A549 (cell line): ENCODE measurements around the gene SRPK2. TPM values are rescaled to one million over a fixed set of nuclear protein-coding genes. Genes with fewer than 3 reads are reported as not detected.
A peak's percentile ranks its signal among the peaks of the same experiment; 100 is the strongest.

Source experiments
- ATAC-seq, 2 experiments: fragments of 200-7000 bp in 1 of 2; fragments of >200 bp in 1 of 2; cut with Nextera tagmentation in 1 of 2; cut with Tn5 transposase in 1 of 2; 3 replicates each; pipeline versions ENCODE4 v1.8.0 to v1.9.1; 2018 to 2020; ENCODE audit warnings: mild to moderate bottlenecking in 1 of 2, moderate library complexity in 1 of 2
- CTCF ChIA-PET: fragments of 300-600 bp; sonication (Branson Sonifier 250); formaldehyde crosslinking; extraction: SDS; loops from one replicate; lab custom pipeline; 2021; ENCODE audit warnings: antibody characterized with exemption, inconsistent platforms; lab: Yijun Ruan, JAX
- POLR2A ChIA-PET: fragments of 350-600 bp; formaldehyde crosslinking; extraction: SDS; loops from one replicate; lab custom pipeline; 2021; ENCODE audit warnings: antibody characterized with exemption, inconsistent platforms; lab: Yijun Ruan, JAX
- DNase-seq, 2 experiments: peaks; one replicate each; pipeline versions ENCODE4 v3.0.0 to v3.0.0-alpha.2; 2011 to 2016; ENCODE audit warnings: low read depth in 1 of 2, low spot score in 1 of 2
- FAIRE-seq: peaks from 2 replicates; lab custom pipeline; 2011; peaks lifted over from hg19 to GRCh38; lab: Jason Lieb, UNC
- H3K27ac ChIP-seq, 2 experiments: fragments of >200 bp; sonication (Bioruptor Twin); formaldehyde crosslinking; 3 replicates each; pipeline ENCODE4 v1.5.1; 2016 to 2017
- H3K4me1 ChIP-seq: fragments of >200 bp; sonication (Bioruptor Twin); formaldehyde crosslinking; 3 replicates; pipeline ENCODE4 v1.6.1; 2016
- H3K4me2 ChIP-seq: fragments of >200 bp; sonication (Bioruptor Twin); formaldehyde crosslinking; 3 replicates; pipeline ENCODE4 v1.6.1; 2016
- H3K4me3 ChIP-seq: fragments of >200 bp; sonication (Bioruptor Twin); formaldehyde crosslinking; 3 replicates; pipeline ENCODE4 v1.5.1; 2016
- H3K9me3 ChIP-seq: fragments of >200 bp; sonication (Bioruptor Twin); formaldehyde crosslinking; 3 replicates; pipeline ENCODE4 v1.6.1; 2016
- CEBPB ChIP-seq, 2 experiments: fragments of >200 bp in 1 of 2; sonication (Bioruptor Twin) in 1 of 2; formaldehyde crosslinking in 1 of 2; IDR thresholded peaks; 2 replicates each; pipeline ENCODE4 v1.6.1; 2012 to 2016
- CHD2 ChIP-seq: fragments of 150-350 bp; IDR thresholded peaks from 2 replicates; pipeline ENCODE4 v1.6.1; 2014; ENCODE audit warnings: low read length; ENCODE audit not compliant: partially characterized antibody
- CHD4 ChIP-seq: fragments of 200-600 bp; sonication (generic); IDR thresholded peaks from 2 replicates; pipeline ENCODE4 v1.6.1; 2016; ENCODE audit warnings: antibody characterized with exemption, mild to moderate bottlenecking, borderline replicate concordance
- EHF ChIP-seq: fragments of 250-450 bp; sonication (Bioruptor Pico); IDR thresholded peaks from 2 replicates; pipeline ENCODE4 v1.5.0; 2020; ENCODE audit warnings: mild to moderate bottlenecking
- EP300 ChIP-seq, 2 experiments: fragments of >200 bp; sonication (Bioruptor Twin); formaldehyde crosslinking; IDR thresholded peaks; 2 replicates in 1 of 2; 3 replicates in 1 of 2; pipeline ENCODE4 v1.6.1; 2016 to 2017
- ESRRA ChIP-seq: fragments of 150-350 bp; IDR thresholded peaks from 2 replicates; pipeline ENCODE4 v1.6.1; 2014; ENCODE audit warnings: mild to moderate bottlenecking, low read length, borderline replicate concordance
- FOSB ChIP-seq: fragments of 250-450 bp; sonication (Bioruptor Pico); IDR thresholded peaks from 2 replicates; pipeline ENCODE4 v1.5.0; 2020; ENCODE audit warnings: mild to moderate bottlenecking, moderate library complexity
- GATA3 ChIP-seq: IDR thresholded peaks from 2 replicates; pipeline ENCODE4 v1.6.1; 2012; ENCODE audit warnings: borderline replicate concordance
- HDAC2 ChIP-seq: fragments of 200-600 bp; sonication (generic); IDR thresholded peaks from 2 replicates; pipeline ENCODE4 v1.6.1; 2016
- HOXA7 ChIP-seq: fragments of 250-450 bp; sonication (Bioruptor Pico); IDR thresholded peaks from 2 replicates; pipeline ENCODE4 v1.5.0; 2020; ENCODE audit warnings: mild to moderate bottlenecking, moderate library complexity
- HOXB5 ChIP-seq: fragments of 250-450 bp; sonication (Bioruptor Pico); IDR thresholded peaks from 2 replicates; pipeline ENCODE4 v1.5.0; 2020; ENCODE audit warnings: mild to moderate bottlenecking, moderate library complexity
- JUN ChIP-seq, 2 experiments: fragments of >200 bp; sonication (Bioruptor Twin); formaldehyde crosslinking; IDR thresholded peaks; 2 replicates in 1 of 2; 3 replicates in 1 of 2; pipeline ENCODE4 v1.6.1; 2016 to 2017
- JUNB ChIP-seq: fragments of >200 bp; sonication (Bioruptor Twin); formaldehyde crosslinking; IDR thresholded peaks from 2 replicates; pipeline ENCODE4 v1.6.1; 2016
- KDM5A ChIP-seq: fragments of 200-600 bp; sonication (generic); IDR thresholded peaks from 2 replicates; pipeline ENCODE4 v1.6.1; 2016; ENCODE audit warnings: antibody characterized with exemption, mild to moderate bottlenecking
- MAFK ChIP-seq: fragments of 450-650 bp; IDR thresholded peaks from 2 replicates; pipeline ENCODE4 v1.6.1; 2014; ENCODE audit not compliant: partially characterized antibody
- MAZ ChIP-seq: fragments of 150-350 bp; IDR thresholded peaks from 2 replicates; pipeline ENCODE4 v1.6.1; 2014; ENCODE audit warnings: antibody characterized with exemption, low read depth, low read length, borderline replicate concordance
- NFE2L2 ChIP-seq: fragments of 150-350 bp; conservative IDR thresholded peaks from 2 replicates; pipeline ENCODE4 v1.6.1; 2014; ENCODE audit warnings: low read length
- NR3C1 ChIP-seq: fragments of >200 bp; sonication (Bioruptor Twin); formaldehyde crosslinking; IDR thresholded peaks from 3 replicates; pipeline ENCODE4 v1.6.1; 2017
- POLR2A ChIP-seq: IDR thresholded peaks from 2 replicates; pipeline ENCODE4 v1.6.1; 2012; ENCODE audit warnings: mild to moderate bottlenecking, low read length
- POLR2AphosphoS2 ChIP-seq: conservative IDR thresholded peaks from 2 replicates; pipeline ENCODE4 v1.6.1; 2012; ENCODE audit warnings: low read length, improper control_type of control experiment, inconsistent platforms
- RAD21 ChIP-seq, 2 experiments: fragments of >200 bp in 1 of 2; sonication (Bioruptor Twin) in 1 of 2; formaldehyde crosslinking in 1 of 2; IDR thresholded peaks in 1 of 2; conservative IDR thresholded peaks in 1 of 2; 2 replicates in 1 of 2; 3 replicates in 1 of 2; pipeline ENCODE4 v1.6.1; 2012 to 2018; ENCODE audit warnings: inconsistent platforms in 1 of 2
- RARB ChIP-seq: fragments of 250-450 bp; sonication (Bioruptor Pico); IDR thresholded peaks from 2 replicates; pipeline ENCODE4 v1.8.0; 2021; ENCODE audit warnings: mild to moderate bottlenecking, moderate library complexity
- RNF2 ChIP-seq: fragments of 200-600 bp; sonication (generic); IDR thresholded peaks from 2 replicates; pipeline ENCODE4 v1.6.1; 2016; ENCODE audit warnings: low read depth, mild to moderate bottlenecking, antibody characterized with exemption, moderate library complexity, borderline replicate concordance
- SMC3 ChIP-seq: fragments of >200 bp; sonication (Bioruptor Twin); formaldehyde crosslinking; IDR thresholded peaks from 3 replicates; pipeline ENCODE4 v1.6.1; 2018; ENCODE audit warnings: inconsistent platforms
- ZFP36 ChIP-seq: fragments of 450-650 bp; IDR thresholded peaks from 2 replicates; pipeline ENCODE4 v1.6.1; 2014; ENCODE audit warnings: borderline replicate concordance; ENCODE audit not compliant: partially characterized antibody
- WGBS: methylation state at CpG from one replicate; pipeline ENCODE4 v1.1.6; 2017; ENCODE audit errors: missing lambda C conversion rate; 5-methylcytosine and 5-hydroxymethylcytosine counted together
- polyA plus RNA-seq, 4 experiments: library from polyadenylated mRNA; depleted of rRNA in 3 of 4; stranded (reverse); fragments of >200 nt; fragmentation: RNase III in 1 of 4; extraction: RNeasy Plus Mini Kit Qiagen cat#74134 plus additional on column Dnase treatment in 1 of 4; gene quantifications; 2 replicates in 3 of 4; 3 replicates in 1 of 4; pipeline ENCODE4 v1.2.3, GENCODE V29; 2011 to 2017
- TF ChIP-seq, protein P1 (sequence below): IDR thresholded peaks from 2 replicates; pipeline ENCODE4 v1.6.1; 2012; ENCODE audit warnings: low read depth, borderline replicate concordance
- TF ChIP-seq, protein P2 (sequence below): fragments of 250-450 bp; sonication (Bioruptor Pico); IDR thresholded peaks from 2 replicates; pipeline ENCODE4 v1.5.0; 2021; ENCODE audit warnings: mild to moderate bottlenecking, moderate library complexity, borderline replicate concordance
- TF ChIP-seq, protein P3 (sequence below): fragments of 150-350 bp; IDR thresholded peaks from 2 replicates; pipeline ENCODE4 v1.6.1; 2014; ENCODE audit warnings: low read depth, mild to moderate bottlenecking, low read length
- TF ChIP-seq, protein P4 (sequence below): fragments of 200-600 bp; sonication (generic); IDR thresholded peaks from 2 replicates; pipeline ENCODE4 v1.6.1; 2016; ENCODE audit warnings: antibody characterized with exemption, mild to moderate bottlenecking, moderate library complexity
- TF ChIP-seq, protein P5 (sequence below): fragments of 250-450 bp; sonication (Bioruptor Pico); IDR thresholded peaks from 2 replicates; pipeline ENCODE4 v1.5.0; 2020; ENCODE audit warnings: low read depth, mild to moderate bottlenecking, moderate library complexity

Gene SRPK2
- polyA plus RNA-seq, 2 of the 4 experiments (the other 2 are of a cell fraction), result 23.0 to 30.9 TPM

DNA sequence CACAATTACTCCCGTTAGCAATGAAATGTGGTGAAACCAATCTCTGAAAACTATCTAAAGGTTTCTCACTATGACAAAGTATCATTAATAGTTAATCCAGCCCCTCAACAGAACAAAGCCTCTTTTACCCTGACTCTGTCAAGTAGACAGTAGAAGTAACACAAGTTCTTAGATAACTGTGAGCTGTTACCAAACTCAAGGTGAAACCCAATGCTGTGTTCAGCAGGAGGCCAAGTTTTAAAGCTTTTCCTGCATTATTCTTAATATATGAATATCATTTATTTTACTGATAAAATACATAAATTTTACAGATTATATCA lies 109.1 kb downstream of the SRPK2 start:
- POLR2A ChIA-PET, result no interaction called here
- no peak overlapping the region; a peak in 1 of 6 replicates for H3K27ac ChIP-seq
- peaks cover 34% of the 10 kb centered on the region for H3K4me1 ChIP-seq
- 71% methylated on average over 1 of the region's 1 CpG for WGBS
- FAIRE-seq, result no peak
- CTCF ChIA-PET, result interaction anchor here (1.5 kb wide), 1 partner anchor 139 kb away, joined by 4 read pairs; no protein-coding TSS in a partner anchor
- H3K4me3 ChIP-seq, result no peak overlapping the region
- no peak for TF ChIP-seq ZFP36
- TF ChIP-seq, protein P1, sequence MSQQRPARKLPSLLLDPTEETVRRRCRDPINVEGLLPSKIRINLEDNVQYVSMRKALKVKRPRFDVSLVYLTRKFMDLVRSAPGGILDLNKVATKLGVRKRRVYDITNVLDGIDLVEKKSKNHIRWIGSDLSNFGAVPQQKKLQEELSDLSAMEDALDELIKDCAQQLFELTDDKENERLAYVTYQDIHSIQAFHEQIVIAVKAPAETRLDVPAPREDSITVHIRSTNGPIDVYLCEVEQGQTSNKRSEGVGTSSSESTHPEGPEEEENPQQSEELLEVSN, result no peak
- no peak for TF ChIP-seq JUN (IDR thresholded peaks at IDR 0.05)
- no peak for TF ChIP-seq RNF2
- no peak for TF ChIP-seq HOXB5 (CRISPR knock-in tag)
- no peak for TF ChIP-seq CHD4
- no peak for TF ChIP-seq HDAC2
- TF ChIP-seq, protein P2, sequence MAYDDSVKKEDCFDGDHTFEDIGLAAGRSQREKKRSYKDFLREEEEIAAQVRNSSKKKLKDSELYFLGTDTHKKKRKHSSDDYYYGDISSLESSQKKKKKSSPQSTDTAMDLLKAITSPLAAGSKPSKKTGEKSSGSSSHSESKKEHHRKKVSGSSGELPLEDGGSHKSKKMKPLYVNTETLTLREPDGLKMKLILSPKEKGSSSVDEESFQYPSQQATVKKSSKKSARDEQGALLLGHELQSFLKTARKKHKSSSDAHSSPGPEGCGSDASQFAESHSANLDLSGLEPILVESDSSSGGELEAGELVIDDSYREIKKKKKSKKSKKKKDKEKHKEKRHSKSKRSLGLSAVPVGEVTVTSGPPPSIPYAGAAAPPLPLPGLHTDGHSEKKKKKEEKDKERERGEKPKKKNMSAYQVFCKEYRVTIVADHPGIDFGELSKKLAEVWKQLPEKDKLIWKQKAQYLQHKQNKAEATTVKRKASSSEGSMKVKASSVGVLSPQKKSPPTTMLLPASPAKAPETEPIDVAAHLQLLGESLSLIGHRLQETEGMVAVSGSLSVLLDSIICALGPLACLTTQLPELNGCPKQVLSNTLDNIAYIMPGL (CRISPR knock-in tag), result no peak
- no peak for TF ChIP-seq SMC3
- no peak for TF ChIP-seq MAFK
- TF ChIP-seq, protein P3, sequence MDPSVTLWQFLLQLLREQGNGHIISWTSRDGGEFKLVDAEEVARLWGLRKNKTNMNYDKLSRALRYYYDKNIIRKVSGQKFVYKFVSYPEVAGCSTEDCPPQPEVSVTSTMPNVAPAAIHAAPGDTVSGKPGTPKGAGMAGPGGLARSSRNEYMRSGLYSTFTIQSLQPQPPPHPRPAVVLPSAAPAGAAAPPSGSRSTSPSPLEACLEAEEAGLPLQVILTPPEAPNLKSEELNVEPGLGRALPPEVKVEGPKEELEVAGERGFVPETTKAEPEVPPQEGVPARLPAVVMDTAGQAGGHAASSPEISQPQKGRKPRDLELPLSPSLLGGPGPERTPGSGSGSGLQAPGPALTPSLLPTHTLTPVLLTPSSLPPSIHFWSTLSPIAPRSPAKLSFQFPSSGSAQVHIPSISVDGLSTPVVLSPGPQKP, result no peak
- TF ChIP-seq, protein P4, sequence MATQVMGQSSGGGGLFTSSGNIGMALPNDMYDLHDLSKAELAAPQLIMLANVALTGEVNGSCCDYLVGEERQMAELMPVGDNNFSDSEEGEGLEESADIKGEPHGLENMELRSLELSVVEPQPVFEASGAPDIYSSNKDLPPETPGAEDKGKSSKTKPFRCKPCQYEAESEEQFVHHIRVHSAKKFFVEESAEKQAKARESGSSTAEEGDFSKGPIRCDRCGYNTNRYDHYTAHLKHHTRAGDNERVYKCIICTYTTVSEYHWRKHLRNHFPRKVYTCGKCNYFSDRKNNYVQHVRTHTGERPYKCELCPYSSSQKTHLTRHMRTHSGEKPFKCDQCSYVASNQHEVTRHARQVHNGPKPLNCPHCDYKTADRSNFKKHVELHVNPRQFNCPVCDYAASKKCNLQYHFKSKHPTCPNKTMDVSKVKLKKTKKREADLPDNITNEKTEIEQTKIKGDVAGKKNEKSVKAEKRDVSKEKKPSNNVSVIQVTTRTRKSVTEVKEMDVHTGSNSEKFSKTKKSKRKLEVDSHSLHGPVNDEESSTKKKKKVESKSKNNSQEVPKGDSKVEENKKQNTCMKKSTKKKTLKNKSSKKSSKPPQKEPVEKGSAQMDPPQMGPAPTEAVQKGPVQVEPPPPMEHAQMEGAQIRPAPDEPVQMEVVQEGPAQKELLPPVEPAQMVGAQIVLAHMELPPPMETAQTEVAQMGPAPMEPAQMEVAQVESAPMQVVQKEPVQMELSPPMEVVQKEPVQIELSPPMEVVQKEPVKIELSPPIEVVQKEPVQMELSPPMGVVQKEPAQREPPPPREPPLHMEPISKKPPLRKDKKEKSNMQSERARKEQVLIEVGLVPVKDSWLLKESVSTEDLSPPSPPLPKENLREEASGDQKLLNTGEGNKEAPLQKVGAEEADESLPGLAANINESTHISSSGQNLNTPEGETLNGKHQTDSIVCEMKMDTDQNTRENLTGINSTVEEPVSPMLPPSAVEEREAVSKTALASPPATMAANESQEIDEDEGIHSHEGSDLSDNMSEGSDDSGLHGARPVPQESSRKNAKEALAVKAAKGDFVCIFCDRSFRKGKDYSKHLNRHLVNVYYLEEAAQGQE, result no peak
- no peak for TF ChIP-seq NFE2L2
- no peak for TF ChIP-seq ESRRA
- TF ChIP-seq, all 56 proteins: peak for 0
- Histone ChIP-seq H3K4me2 (peak overlapping the region; percentile 23; the same call in 2 of the 3 replicates), H3K9me3 (no peaks in the 10 kb centered on the region)
- ATAC-seq (no peak), DNase-seq (no peak)

DNA sequence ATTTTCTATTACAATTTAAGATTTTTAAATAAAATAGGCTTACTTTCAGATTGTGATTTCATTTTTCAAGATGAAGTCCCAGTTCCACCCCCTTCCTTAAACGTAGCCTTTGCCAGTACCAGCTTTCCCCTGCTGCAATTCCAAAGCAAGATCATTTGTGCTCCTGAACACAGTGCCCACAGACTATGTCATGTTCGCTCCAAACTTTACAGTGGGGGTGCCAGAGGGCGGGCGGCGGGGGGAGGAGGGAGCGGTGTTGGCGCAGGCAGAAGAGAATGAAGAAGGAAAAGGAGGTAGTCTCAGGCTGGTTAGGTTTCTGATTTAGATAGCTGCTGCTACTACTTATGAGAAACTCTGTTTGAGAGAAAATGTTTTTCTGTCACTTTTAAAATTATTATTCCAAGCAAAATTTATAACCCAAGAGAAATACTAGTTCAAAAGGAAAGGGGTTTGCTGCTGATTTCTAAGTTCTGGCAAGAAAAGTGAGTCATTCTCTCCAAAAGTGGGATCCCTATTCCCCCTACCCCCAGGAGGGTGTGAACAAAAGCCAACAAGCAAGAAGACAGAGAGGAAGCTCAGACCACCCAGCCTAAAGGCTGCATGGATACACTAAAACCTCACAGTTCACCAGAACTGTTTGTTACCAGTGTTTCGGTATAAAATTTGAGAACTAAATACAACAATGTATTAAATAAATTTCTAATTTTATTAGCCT lies 109.6 kb downstream of the SRPK2 start:
- CTCF ChIA-PET, result interaction anchor here (1.5 kb wide), 1 partner anchor 138 kb away, joined by 4 read pairs; no protein-coding TSS in a partner anchor
- POLR2A ChIA-PET, result no interaction called here
- FAIRE-seq (no peak), DNase-seq (no peak), ATAC-seq (peak in 1 of 2 experiments; percentile 21; a peak in 1 of 6 replicates)
- TF ChIP-seq HDAC2 (no peak), FOSB (CRISPR knock-in tag) (no peak), RARB (CRISPR knock-in tag) (no peak), HOXA7 (CRISPR knock-in tag) (no peak), CEBPB (IDR thresholded peaks at IDR 0.05) (no peak), RAD21 (conservative IDR thresholded peaks at IDR 0.05 in 1 of 2, IDR thresholded peaks at IDR 0.05 in 1 of 2) (no peak), EHF (CRISPR knock-in tag) (no peak), MAZ (no peak), KDM5A (no peak), POLR2A (no peak), JUNB (no peak), POLR2AphosphoS2 (no peak), CHD2 (no peak), JUN (IDR thresholded peaks at IDR 0.05) (no peak), GATA3 (no peak), EP300 (IDR thresholded peaks at IDR 0.05) (no peak), NR3C1 (no peak)
- TF ChIP-seq, protein P5, sequence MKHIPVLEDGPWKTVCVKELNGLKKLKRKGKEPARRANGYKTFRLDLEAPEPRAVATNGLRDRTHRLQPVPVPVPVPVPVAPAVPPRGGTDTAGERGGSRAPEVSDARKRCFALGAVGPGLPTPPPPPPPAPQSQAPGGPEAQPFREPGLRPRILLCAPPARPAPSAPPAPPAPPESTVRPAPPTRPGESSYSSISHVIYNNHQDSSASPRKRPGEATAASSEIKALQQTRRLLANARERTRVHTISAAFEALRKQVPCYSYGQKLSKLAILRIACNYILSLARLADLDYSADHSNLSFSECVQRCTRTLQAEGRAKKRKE (CRISPR knock-in tag), result no peak
- Histone ChIP-seq H3K4me1 (peaks cover 34% of the 10 kb centered on the region), H3K4me3 (no peak overlapping the region), H3K4me2 (peak overlapping the region; percentile 23), H3K9me3 (no peaks in the 10 kb centered on the region), H3K27ac (peak overlapping the region in 1 of 2 experiments; percentile 38; a peak in 2 of 6 replicates)
- WGBS, result 81% methylated on average over 5 of the region's 8 CpGs
